Measurements from ENCODE around the gene ZNF678.
"Not testable (repeated sequence)": the region's sequence is repeated elsewhere in the genome, so short reads cannot be mapped to it uniquely, and the experiment has no call there.

ZNF678 gene

GRCh38 chr1:227576189-227576588, 12.8 kb downstream of the ZNF678 start:
- no peak overlapping the region for H2AK5ac ChIP-seq (ENCODE audit: low read length)
- H3K79me2 ChIP-seq (ENCODE audit: control insufficient read depth, insufficient read depth, low read length) = peaks cover 47% of the 10 kb centered on the region
- H3K9ac ChIP-seq (ENCODE audit: low read length) = no peak overlapping the region
- H3K4ac ChIP-seq (ENCODE audit: low read depth, low read length) = no peak overlapping the region
- H3K79me1 ChIP-seq (ENCODE audit: low read length) = peaks cover 23% of the 10 kb centered on the region
- no peak overlapping the region for H3K27ac ChIP-seq (ENCODE audit: low read depth, low read length)
- H3K4me2 ChIP-seq (ENCODE audit: low read length) = no peak overlapping the region
- H3K4me3 ChIP-seq (ENCODE audit: low read length) = no peak overlapping the region
- no peaks in the 10 kb centered on the region for H3K36me3 ChIP-seq (ENCODE audit: control insufficient read depth, insufficient read depth, low read length)
- no peak overlapping the region for H2BK15ac ChIP-seq (replicated peaks; ENCODE audit: low read depth)
- no peak overlapping the region for H3K18ac ChIP-seq (ENCODE audit: low read length)
- DNase-seq = no peak
- no peak overlapping the region for H4K5ac ChIP-seq (ENCODE audit: low read length)
- H2BK120ac ChIP-seq (ENCODE audit: low read depth, low read length) = no peak overlapping the region
- no peak overlapping the region for H4K8ac ChIP-seq (ENCODE audit: low read depth, low read length)
- no peak overlapping the region for H3K56ac ChIP-seq (ENCODE audit: low read length)
- H3K4me1 ChIP-seq (ENCODE audit: control insufficient read depth, low read depth, low read length) = no peaks in the 10 kb centered on the region
- H2BK5ac ChIP-seq (ENCODE audit: low read length) = no peak overlapping the region
- no peak overlapping the region for H3K23ac ChIP-seq (ENCODE audit: low read length)
- no peaks in the 10 kb centered on the region for H3K27me3 ChIP-seq (ENCODE audit: insufficient read depth, low read length, poor library complexity)

GRCh38 chr1:227577500-227577899, 14.1 kb downstream of the ZNF678 start:
- H3K79me2 ChIP-seq (ENCODE audit: control insufficient read depth, insufficient read depth, low read length) = peaks cover 42% of the 10 kb centered on the region
- no peak overlapping the region for H4K5ac ChIP-seq (ENCODE audit: low read length)
- no peak overlapping the region for H3K56ac ChIP-seq (ENCODE audit: low read length)
- no peak overlapping the region for H3K23ac ChIP-seq (ENCODE audit: low read length)
- no peak overlapping the region for H2AK5ac ChIP-seq (ENCODE audit: low read length)
- H4K8ac ChIP-seq (ENCODE audit: low read depth, low read length) = no peak overlapping the region
- no peaks in the 10 kb centered on the region for H3K27me3 ChIP-seq (ENCODE audit: insufficient read depth, low read length, poor library complexity)
- H3K4ac ChIP-seq (ENCODE audit: low read depth, low read length) = no peak overlapping the region
- H2BK5ac ChIP-seq (ENCODE audit: low read length) = no peak overlapping the region
- H3K9ac ChIP-seq (ENCODE audit: low read length) = no peak overlapping the region
- H3K79me1 ChIP-seq (ENCODE audit: low read length) = peaks cover 19% of the 10 kb centered on the region
- H2BK15ac ChIP-seq (replicated peaks; ENCODE audit: low read depth) = no peak overlapping the region
- no peak overlapping the region for H3K4me2 ChIP-seq (ENCODE audit: low read length)
- no peaks in the 10 kb centered on the region for H3K36me3 ChIP-seq (ENCODE audit: control insufficient read depth, insufficient read depth, low read length)
- no peak overlapping the region for H3K18ac ChIP-seq (ENCODE audit: low read length)
- H3K4me1 ChIP-seq (ENCODE audit: control insufficient read depth, low read depth, low read length) = no peaks in the 10 kb centered on the region
- no peak for DNase-seq
- H3K27ac ChIP-seq (ENCODE audit: low read depth, low read length) = no peak overlapping the region
- H3K4me3 ChIP-seq (ENCODE audit: low read length) = no peak overlapping the region
- no peak overlapping the region for H2BK120ac ChIP-seq (ENCODE audit: low read depth, low read length)

GRCh38 chr1:227583354-227583753, 20.0 kb downstream of the ZNF678 start:
- Histone ChIP-seq H3K56ac (ENCODE audit: low read length) (no peak overlapping the region), H3K79me1 (ENCODE audit: low read length) (peaks cover 15% of the 10 kb centered on the region), H3K18ac (ENCODE audit: low read length) (no peak overlapping the region), H2AK5ac (ENCODE audit: low read length) (no peak overlapping the region), H3K27me3 (ENCODE audit: insufficient read depth, low read length, poor library complexity) (no peaks in the 10 kb centered on the region), H2BK120ac (ENCODE audit: low read depth, low read length) (no peak overlapping the region), H3K23ac (ENCODE audit: low read length) (no peak overlapping the region), H4K5ac (ENCODE audit: low read length) (no peak overlapping the region), H3K4me2 (ENCODE audit: low read length) (no peak overlapping the region), H3K27ac (ENCODE audit: low read depth, low read length) (no peak overlapping the region), H3K4me1 (ENCODE audit: control insufficient read depth, low read depth, low read length) (peaks cover 2% of the 10 kb centered on the region), H2BK5ac (ENCODE audit: low read length) (no peak overlapping the region), H3K9ac (ENCODE audit: low read length) (no peak overlapping the region), H3K4ac (ENCODE audit: low read depth, low read length) (no peak overlapping the region), H3K4me3 (ENCODE audit: low read length) (no peak overlapping the region), H3K36me3 (ENCODE audit: control insufficient read depth, insufficient read depth, low read length) (no peaks in the 10 kb centered on the region), H4K8ac (ENCODE audit: low read depth, low read length) (no peak overlapping the region), H2BK15ac (replicated peaks; ENCODE audit: low read depth) (no peak overlapping the region), H3K79me2 (ENCODE audit: control insufficient read depth, insufficient read depth, low read length) (peaks cover 15% of the 10 kb centered on the region)
- no CpG with 5 or more reads among the region's 2 CpGs for WGBS (ENCODE audit: extremely low coverage, insufficient coverage, low lambda C conversion rate)
- DNase-seq = no peak

- no peak overlapping the region for H2BK120ac ChIP-seq (ENCODE audit: low read depth, low read length)
- H3K4ac ChIP-seq (ENCODE audit: low read depth, low read length) = no peak overlapping the region
- H3K27ac ChIP-seq (ENCODE audit: low read depth, low read length) = no peak overlapping the region
- peaks cover 4% of the 10 kb centered on the region for H3K79me2 ChIP-seq (ENCODE audit: control insufficient read depth, insufficient read depth, low read length)
- H3K4me2 ChIP-seq (ENCODE audit: low read length) = no peak overlapping the region
- no peaks in the 10 kb centered on the region for H3K27me3 ChIP-seq (ENCODE audit: insufficient read depth, low read length, poor library complexity)
- H3K23ac ChIP-seq (ENCODE audit: low read length) = no peak overlapping the region
- no peak overlapping the region for H3K9ac ChIP-seq (ENCODE audit: low read length)
- H2BK5ac ChIP-seq (ENCODE audit: low read length) = no peak overlapping the region
- H3K4me3 ChIP-seq (ENCODE audit: low read length) = no peak overlapping the region
- peaks cover 5% of the 10 kb centered on the region for H3K79me1 ChIP-seq (ENCODE audit: low read length)
- DNase-seq = peak; percentile 63
- no peak overlapping the region for H2AK5ac ChIP-seq (ENCODE audit: low read length)
- no peak overlapping the region for H3K56ac ChIP-seq (ENCODE audit: low read length)
- no peak overlapping the region for H3K18ac ChIP-seq (ENCODE audit: low read length)
- H4K8ac ChIP-seq (ENCODE audit: low read depth, low read length) = no peak overlapping the region
- H4K5ac ChIP-seq (ENCODE audit: low read length) = no peak overlapping the region
- H3K36me3 ChIP-seq (ENCODE audit: control insufficient read depth, insufficient read depth, low read length) = no peaks in the 10 kb centered on the region
- no peak overlapping the region for H2BK15ac ChIP-seq (replicated peaks; ENCODE audit: low read depth)
- H3K4me1 ChIP-seq (ENCODE audit: control insufficient read depth, low read depth, low read length) = peaks cover 2% of the 10 kb centered on the region
Observed at GRCh38 chr1:227586733-227587132, 23.4 kb downstream of the ZNF678 start.

- no CpG with 5 or more reads among the region's 1 CpG for WGBS (ENCODE audit: extremely low coverage, insufficient coverage, low lambda C conversion rate)
- Histone ChIP-seq H3K27me3 (ENCODE audit: insufficient read depth, low read length, poor library complexity) (no peaks in the 10 kb centered on the region), H4K5ac (ENCODE audit: low read length) (no peak overlapping the region), H3K36me3 (ENCODE audit: control insufficient read depth, insufficient read depth, low read length) (no peaks in the 10 kb centered on the region), H3K4me1 (ENCODE audit: control insufficient read depth, low read depth, low read length) (peaks cover 2% of the 10 kb centered on the region), H3K18ac (ENCODE audit: low read length) (no peak overlapping the region), H3K4ac (ENCODE audit: low read depth, low read length) (no peak overlapping the region), H3K79me1 (ENCODE audit: low read length) (peaks cover 5% of the 10 kb centered on the region), H3K4me3 (ENCODE audit: low read length) (no peak overlapping the region), H2BK120ac (ENCODE audit: low read depth, low read length) (no peak overlapping the region), H2AK5ac (ENCODE audit: low read length) (no peak overlapping the region), H2BK5ac (ENCODE audit: low read length) (no peak overlapping the region), H4K8ac (ENCODE audit: low read depth, low read length) (no peak overlapping the region), H3K27ac (ENCODE audit: low read depth, low read length) (no peak overlapping the region), H3K9ac (ENCODE audit: low read length) (no peak overlapping the region), H3K79me2 (ENCODE audit: control insufficient read depth, insufficient read depth, low read length) (peaks cover 4% of the 10 kb centered on the region), H3K23ac (ENCODE audit: low read length) (no peak overlapping the region), H3K4me2 (ENCODE audit: low read length) (no peak overlapping the region), H2BK15ac (replicated peaks; ENCODE audit: low read depth) (no peak overlapping the region), H3K56ac (ENCODE audit: low read length) (no peak overlapping the region)
- DNase-seq = no peak
Observed at GRCh38 chr1:227587968-227588367, 24.6 kb downstream of the ZNF678 start.

GRCh38 chr1:227588769-227589168, 25.4 kb downstream of the ZNF678 start:
- not testable (repeated sequence) for DNase-seq; H3K4me1 ChIP-seq (ENCODE audit: control insufficient read depth, low read depth, low read length); H3K4ac ChIP-seq (ENCODE audit: low read depth, low read length); H3K79me1 ChIP-seq (ENCODE audit: low read length); H2AK5ac ChIP-seq (ENCODE audit: low read length); H3K18ac ChIP-seq (ENCODE audit: low read length); H3K4me2 ChIP-seq (ENCODE audit: low read length); H3K27me3 ChIP-seq (ENCODE audit: insufficient read depth, low read length, poor library complexity); H3K9ac ChIP-seq (ENCODE audit: low read length); H3K23ac ChIP-seq (ENCODE audit: low read length); H2BK15ac ChIP-seq (replicated peaks; ENCODE audit: low read depth); H4K5ac ChIP-seq (ENCODE audit: low read length); H3K36me3 ChIP-seq (ENCODE audit: control insufficient read depth, insufficient read depth, low read length); H3K56ac ChIP-seq (ENCODE audit: low read length); H3K27ac ChIP-seq (ENCODE audit: low read depth, low read length); H4K8ac ChIP-seq (ENCODE audit: low read depth, low read length); H3K79me2 ChIP-seq (ENCODE audit: control insufficient read depth, insufficient read depth, low read length); H2BK120ac ChIP-seq (ENCODE audit: low read depth, low read length); H2BK5ac ChIP-seq (ENCODE audit: low read length); H3K4me3 ChIP-seq (ENCODE audit: low read length)
- WGBS (ENCODE audit: extremely low coverage, insufficient coverage, low lambda C conversion rate) = no CpG with 5 or more reads among the region's 1 CpG
